Muscle of arm (tissue), 12 donors: ENCODE measurements around the gene AVEN. TPM values are rescaled to one million over a fixed set of nuclear protein-coding genes. Genes with fewer than 3 reads are reported as not detected.

ENCODE experiments used
- DNase-seq: peaks from one replicate; pipeline ENCODE4 v3.0.0-alpha.2; 2013
- polyA plus RNA-seq, 12 donors: library from polyadenylated mRNA; unstranded; fragments of 120-200 nt; gene quantifications; one replicate each; pipeline ENCODE4 v1.2.1, GENCODE V29; 2013; ENCODE audit not compliant: insufficient read length in 12 of 12

The AVEN gene
- polyA plus RNA-seq, 12 donors: 13.7 to 22.3 (median 19.0) TPM; not detected in 1

DNA sequence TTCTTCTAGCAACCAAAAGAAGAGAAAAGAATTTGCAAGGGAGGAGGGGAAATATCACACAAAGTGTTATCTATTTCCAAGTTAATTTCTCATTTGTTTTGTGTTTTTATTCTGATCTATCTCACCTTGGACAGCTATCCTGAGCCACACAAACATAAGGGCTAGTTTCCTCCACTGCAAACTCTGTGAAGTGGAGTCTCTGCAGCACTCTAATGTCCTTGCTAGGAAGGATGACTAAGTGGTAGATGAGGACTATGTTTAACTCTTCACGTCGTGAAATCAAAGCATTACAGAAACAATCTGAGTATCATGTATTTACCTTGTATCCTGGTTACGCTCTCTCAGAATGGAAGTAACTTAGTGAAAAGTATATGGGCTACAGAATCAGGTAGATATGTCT lies 104.6 kb downstream of the AVEN start:
- no peak for DNase-seq

DNA sequence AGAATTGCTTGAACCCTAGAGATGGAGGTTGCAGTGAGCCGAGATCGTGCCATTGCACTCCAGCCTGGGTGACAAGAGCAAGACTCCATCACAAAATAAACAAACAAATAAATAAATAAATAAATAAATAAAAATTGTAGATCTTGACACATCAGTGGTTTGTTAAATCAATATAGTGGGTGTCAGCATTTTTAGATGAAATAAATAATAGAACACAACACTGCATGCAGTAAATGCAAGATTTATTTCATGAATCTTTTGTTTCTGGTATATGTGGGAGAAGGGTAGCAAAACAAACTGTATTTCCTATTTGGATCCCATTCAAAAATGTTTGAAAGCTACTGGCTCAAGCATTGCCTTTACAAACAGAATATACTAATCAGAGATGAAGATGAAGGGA lies 106.3 kb downstream of the AVEN start:
- no peak for DNase-seq

DNA sequence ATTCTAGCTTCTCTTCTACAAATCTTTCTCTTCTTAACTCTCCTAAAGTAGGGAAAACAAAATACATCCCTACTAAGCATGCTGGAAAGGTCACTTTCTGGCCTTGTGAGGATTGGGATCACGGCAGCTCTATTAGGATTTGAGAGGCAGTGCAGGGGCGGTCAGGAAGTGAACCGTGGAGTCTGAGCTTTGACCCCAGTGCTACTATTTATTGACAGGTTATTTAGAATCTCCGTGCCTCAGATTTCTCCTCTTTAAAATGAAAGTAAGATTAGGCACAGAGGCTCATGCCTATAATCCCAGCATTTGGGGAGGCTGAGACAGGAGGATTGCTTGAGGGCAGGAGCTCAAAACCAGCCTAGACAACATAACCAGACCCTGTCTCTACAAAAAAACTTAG lies 112.7 kb downstream of the AVEN start:
- no peak for DNase-seq

DNA sequence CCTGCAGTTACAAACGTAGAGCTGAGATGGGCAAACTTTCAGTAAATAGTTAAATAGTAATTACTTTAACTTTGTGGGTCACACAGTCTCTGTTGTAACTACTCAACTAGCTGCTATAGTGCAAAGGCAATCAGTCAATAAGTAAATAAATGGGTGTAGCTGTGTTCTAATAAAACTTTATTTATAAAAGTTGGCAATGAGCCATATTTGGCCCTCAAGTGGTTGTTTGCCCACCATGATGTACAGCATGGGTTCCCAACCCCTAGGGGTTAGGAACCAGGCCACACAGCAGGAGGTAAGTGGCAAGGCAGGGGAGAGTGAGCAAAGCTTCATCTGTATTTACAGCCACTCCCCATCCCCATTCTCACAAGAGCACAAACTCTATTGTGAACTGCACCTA lies 115.6 kb downstream of the AVEN start:
- no peak for DNase-seq

DNA sequence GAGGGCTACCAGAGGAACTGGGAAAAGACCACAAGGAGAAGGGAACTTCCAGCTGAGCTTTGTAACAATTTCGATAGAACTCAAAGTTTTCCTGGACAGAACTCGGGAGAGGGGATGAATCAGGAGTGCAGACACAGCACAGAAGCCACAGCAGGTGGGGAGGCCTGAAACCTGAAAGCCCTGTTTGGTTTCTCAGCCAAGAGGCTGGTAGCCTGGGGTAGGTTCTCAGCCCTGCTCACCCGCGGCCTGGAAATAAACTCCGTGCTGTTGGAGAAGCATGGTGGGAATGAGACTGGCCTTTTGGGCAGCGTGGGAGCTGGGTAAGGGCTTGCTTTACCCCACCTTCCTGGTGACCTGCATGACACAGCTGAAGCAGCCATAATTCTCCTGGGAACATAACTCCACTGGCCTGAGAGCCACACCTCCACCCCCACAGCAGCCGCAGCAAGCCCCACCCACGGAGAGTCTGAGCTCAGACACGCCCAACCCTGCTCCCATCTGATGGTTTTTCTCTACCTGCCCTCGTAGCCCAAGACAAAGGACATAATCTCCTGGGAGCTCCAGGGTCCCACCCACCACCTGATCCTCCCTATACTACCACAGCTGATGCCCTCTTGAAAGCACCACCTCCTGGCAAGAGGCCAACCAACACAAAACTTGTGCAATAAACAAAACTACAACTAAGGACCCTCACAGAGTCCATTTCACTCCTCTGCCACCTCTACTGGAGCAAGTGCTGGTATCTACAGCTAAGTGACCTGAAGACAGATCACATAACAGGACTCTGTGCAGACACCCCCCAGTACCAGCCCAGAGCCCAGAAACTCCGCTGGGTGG lies 123.2 kb downstream of the AVEN start:
- DNase-seq: no peak

DNA sequence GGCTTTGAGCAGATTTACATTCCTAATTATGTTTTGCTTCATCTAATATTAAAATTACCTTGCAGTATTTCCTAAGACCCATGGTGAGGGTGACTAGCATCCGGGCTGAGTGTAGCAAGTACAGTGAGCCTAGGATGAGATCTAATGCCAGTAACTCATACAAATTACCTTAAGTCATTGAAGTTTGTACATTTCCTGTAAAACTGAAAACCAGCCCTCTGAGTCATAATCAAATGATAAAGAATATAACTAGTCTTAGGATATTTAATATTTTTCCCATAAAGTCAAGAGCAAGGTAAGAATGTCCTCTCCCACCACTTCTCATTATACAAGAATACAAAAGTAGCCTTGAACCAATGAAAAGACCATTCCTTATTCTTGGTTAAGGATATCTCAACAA lies 125.5 kb downstream of the AVEN start:
- DNase-seq: no peak

DNA sequence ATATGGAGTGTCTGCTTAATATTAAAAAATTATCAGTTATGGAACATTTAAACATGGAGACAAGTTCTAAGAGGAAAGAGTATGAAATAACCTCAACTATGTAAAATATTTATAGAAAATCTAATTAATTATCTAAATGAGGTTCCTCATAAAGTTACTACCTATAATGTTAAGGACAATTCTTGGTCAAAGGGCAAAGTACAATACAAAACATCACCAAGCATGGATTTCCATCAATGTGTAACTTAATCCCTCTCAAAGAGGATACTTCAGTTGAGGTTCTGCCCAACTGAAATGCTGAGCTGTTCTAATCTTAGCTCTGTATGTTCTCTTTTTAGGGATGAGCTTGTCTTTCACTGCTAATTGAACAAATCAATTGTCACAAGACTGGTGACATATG lies 126.7 kb downstream of the AVEN start:
- DNase-seq: no peak

DNA sequence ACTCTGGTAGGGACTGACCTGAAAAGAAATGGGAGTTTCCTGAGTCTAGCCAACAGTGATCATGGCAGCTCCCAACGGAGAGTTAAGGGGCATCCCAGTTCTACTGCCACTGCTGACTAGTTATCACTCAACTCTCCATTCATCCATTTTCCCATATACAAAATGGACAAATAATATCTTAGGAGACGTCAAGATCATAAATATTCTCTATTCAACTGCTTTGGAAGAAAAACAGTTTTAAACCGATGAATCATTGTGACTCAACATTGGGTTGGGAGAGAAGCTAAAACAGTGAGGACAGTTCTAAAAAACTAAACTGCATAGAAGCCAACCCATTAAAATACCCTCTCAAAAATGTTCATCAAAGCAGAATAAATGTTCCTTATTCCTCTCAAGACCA lies 128.3 kb downstream of the AVEN start:
- DNase-seq: no peak

DNA sequence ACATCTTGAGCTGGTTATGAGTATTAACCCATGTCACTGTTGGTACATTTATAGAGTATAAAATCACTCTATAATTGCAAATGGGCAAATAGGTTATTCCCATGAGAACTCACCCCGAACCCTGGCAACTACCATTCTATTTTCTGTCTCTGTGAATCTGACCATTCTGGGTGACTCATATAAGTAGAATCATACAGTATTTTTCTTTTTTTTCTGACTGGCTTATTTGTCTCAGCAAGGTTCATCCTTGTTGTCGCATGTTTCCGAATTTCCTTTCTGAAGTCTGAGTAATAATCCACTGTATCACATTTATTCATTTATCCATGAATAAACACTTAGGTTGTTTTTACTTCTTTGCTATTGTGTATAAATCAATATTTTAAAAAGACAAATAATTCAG lies 130.6 kb downstream of the AVEN start:
- no peak for DNase-seq

DNA sequence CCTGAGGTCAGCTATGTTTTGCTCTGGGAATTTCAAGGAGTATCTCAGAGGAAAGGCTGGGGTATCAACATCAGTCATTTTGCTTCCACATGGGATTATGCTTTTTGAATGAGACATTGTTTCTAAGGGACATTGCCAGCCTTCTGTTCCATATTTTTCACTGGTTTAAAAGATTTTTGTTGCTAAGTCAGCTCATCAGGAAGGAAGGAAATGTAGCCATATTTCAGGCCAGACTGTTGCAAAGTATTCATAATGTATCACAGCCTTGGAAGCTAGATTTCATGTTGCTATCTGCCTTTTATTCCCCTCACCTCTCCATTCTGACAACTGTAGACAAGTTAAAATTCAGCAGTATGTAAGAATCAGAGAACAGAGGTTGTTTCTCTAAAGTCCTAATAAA lies 131.7 kb downstream of the AVEN start:
- no peak for DNase-seq

DNA sequence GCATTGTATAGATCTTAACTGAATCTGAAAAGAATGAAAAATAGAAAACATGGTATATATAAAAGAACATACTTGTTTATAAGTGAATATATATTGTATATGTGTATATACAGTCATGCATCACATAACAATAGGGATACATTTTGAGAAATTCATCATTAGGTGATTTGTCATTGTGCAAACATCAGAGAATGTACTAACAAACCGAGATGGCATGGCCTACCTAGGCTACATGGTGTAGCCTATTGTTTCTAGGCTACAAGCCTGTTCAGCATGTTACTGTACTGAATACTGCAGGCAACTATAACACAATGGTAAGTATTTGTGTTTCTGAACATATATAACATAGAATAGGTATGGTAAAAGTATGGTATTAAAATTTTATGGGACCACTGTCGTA lies 135.3 kb downstream of the AVEN start:
- DNase-seq: no peak

DNA sequence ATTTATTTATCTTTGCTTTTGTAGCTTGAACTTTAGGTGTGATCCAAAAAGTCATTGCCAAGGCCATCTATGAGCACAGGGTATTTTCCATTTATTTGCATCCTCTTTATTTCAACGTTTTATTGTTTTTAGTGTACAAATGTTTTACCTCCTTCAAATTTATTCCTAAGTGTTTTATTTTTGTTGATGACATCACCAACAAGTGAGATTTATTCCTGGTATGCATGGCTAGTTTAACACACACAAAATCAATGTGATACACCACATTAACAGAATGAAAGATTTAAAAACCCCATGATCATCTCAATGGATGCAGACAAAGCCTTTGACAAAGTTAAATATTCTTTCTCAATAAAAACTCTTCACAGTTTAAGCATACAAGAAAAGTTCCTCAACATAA lies 137.0 kb downstream of the AVEN start:
- no peak for DNase-seq

DNA sequence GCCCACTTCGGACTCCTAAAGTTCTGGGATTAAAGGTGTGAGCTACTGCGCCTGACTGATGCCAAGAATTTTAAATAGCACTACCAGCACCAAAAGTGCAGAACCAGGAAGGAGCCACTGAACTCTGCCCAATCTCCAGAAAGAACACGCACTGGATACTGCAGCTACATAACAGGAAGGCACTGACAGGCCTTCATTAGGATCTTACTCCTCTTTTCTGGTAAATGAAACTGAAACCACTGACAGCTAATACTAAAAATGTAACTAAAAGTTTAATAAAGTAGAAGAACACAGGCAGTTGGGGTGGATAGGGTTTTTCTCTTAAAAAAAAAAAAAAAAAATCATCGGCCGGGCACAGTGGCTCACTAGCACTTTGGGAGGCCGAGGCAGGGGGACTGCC lies 144.8 kb downstream of the AVEN start:
- DNase-seq: no peak

DNA sequence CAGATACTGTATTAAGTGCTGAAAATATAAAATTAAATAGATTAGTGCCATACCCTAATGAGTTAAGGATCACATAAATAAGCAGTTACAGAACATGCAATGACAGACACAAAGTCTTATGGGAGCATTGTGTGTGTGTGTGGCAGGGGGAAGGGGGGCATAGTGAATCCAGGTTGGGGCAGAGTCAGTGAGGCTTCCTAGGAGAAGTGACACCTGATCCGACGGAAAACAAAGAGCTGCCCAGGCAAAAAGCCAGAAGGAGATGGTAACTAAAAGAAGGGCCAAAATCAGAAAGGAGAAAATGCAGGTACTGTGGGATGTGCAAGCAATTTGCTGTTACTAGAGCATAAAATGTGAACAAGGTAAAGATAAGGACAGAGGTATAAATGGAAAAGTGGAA lies 150.8 kb downstream of the AVEN start:
- no peak for DNase-seq

DNA sequence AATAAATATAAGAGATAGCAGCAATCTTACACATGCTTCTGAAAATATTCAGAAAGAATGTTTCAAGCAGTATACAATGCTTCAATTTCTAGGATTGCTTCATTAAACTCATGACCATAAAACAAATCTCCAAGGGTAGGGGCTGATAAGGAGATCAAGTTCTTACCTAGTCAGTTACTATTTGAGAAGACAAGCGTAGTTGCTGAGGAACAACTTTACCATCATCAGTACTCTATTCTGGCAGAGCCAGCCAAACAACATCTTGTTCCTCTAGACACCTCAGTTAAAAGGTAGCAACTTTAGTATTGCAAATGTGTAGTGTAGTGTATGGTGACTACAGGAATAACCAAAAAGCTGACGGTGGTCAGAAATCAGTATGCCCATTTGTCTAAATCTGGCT lies 156.1 kb downstream of the AVEN start:
- no peak for DNase-seq

DNA sequence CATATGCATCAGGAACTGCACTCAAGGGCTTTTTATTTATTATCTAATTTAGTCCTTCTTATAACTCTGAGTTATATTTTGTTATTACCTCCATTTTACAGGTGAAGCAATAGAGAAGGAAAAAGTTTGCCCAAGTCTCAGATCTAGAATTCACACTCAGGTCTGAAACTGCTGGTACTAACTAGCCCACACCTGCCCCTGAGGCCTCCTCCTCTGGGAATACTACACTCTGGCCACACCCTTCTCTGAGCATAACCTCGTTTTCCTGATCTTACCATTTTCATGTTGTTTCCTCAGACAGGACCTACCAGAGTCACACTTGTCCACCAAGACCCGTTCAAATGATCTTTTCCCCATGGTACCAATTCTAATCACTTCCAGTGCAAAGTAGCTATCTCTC lies 164.8 kb downstream of the AVEN start:
- DNase-seq: no peak

DNA sequence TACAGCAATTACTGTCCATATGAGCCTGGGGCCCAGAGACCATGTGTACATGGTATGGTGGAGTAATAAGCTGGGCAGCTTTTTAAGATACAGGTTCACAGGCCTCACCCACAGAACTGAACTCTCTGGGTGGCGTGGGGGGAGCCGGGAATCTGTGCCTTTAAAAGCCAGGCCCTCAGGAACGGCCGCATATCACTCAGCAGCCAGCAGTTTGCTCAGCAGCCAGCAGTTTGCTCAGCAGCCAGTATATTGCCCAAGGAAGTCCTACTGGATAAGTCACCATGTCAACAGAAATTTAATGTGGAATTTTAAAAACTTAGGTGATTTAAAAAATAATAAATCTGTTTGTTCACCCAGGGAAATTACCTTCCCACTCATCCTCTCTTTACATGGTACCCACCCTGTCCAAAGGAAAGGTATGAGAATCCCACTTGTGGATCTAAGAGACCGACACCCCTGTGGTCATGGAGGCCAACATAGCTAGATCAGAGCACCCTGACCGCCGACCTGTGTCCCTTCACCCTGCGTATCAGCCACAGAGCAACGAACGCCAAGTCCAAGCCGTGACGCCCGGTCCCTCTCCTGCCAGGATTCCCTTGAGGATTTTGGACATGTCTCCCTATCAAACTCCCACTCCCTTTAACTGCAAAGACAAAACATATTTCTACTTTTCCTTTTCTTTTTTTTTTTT lies 166.4 kb downstream of the AVEN start:
- DNase-seq: no peak

DNA sequence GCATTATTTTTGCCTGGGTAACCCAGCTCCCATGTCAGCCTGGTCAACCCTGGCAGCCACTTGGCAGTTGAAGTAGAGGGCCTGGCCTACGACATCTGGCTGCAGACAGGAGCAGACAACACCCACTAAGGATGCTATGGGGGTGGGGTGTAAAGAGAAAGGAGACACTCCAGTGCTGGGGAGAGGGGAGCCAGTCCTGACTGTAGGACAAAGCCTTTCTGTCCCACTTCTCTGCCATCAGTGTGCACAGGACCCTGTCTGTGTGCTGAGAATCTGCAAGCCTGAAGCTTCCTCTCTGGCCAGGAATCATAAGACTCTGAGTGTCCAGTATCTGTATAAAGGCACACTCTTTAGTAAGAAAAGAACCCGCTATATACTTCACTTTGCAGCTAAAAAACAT lies 167.0 kb downstream of the AVEN start:
- no peak for DNase-seq

DNA sequence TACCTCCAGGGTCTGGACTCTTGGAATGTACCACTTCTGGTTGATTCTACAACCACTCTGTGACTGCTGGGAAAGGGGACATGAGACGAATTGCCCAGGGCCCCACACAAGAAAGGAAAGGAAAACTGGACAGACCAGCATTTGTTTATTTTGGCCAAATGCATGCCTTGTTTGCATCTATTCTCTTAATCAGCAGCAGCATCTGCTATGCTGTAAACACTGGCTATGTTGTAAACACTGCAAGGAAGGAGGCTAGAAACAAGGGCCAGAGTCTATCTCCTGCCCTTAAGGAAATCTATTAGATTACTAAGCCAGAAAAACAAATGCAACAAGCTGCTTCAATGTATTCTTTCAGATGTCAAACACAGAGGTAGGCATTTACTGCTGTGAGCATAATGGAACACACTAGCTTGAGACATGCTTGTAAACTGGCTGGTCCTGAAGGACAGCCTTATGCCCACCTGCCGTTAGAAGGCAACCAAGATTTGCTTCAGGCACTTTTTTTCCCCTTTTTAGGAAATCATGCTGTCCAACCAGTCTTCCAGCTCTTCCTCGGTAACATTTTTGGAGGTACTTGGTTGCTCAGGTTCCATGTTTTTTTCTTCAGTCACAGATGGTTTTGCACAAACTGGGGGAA lies 172.8 kb downstream of the AVEN start:
- no peak for DNase-seq

DNA sequence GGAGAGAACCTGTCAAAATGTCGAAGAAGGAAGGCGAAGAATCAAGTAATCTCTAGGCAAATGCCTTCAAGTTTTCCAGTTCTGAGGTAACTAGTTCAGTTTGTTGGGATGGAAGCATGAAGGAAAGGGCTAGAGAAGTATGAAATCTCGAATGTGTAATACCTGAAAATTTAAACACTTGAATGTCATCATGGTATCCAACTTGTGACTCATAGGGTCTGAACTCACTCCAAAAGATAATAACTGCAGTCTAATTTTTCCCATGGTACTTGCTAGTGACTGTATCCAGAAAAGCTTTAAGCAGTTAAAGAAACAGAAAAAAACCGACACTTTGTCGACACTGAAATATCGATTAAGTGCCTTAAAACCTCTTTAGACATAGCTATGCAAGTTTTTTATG lies 173.6 kb downstream of the AVEN start:
- no peak for DNase-seq

DNA sequence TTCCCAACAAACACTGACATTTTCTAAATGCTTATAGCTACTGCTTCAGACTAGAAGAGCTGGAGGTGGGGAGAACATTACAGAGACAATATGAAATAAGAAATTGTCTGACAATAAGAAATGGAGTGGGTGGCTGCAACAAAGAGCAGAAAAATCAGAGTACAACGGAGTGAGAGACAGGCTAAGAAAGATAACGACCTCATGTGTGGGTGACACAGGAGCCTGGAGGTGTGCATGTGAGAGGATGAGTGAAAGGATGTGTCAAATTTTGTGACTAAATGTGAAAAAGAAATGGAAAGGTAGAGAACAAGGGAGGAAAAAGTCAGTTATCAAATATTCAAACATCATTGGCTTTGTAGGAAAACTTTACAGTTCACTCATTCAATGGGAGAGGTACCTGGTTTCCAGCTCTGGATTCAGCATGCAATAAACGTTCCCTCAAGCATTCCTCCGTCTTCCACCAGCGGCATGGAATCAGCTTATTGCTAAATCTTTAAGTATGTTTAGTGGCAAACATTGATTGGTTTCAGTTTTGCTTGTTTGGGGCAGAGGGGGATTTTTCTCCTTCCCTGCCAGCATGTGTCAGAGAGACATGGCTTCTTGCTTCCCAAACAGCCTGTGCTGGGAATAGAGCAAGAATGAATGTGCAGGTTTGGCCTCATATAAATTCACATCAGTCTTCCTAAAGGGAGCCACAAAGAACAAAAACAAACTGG lies 174.5 kb downstream of the AVEN start:
- DNase-seq: no peak

DNA sequence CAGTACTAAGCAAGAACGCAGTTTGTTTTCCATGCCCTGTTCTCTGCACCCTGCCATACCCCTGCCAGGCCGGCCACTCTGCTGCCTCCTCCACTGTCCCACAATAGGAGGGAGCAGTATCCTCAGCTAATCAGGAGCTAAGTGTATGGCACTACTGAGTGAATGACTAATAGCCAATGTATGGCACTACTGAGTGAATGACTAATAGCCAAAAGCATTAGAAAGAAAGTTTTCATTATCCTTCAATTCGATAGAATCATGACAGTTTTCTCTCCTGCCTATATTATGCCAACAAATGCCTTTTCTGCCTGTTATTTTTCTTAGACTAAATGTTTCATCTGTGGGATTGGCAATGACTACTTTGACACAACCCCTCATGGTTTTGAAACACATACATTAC lies 178.2 kb downstream of the AVEN start:
- no peak for DNase-seq
